Suppressor macrophage treated with lipopolysaccharide for 4 hours (primary cell): ENCODE measurements around the gene PXT1.
"Not testable (repeated sequence)": the region's sequence is repeated elsewhere in the genome, so short reads cannot be mapped to it uniquely, and the experiment has no call there.

Source experiments
- DNase-seq: peaks from one replicate; pipeline ENCODE4 v3.0.0-alpha.2; 2020

PXT1 gene

DNA sequence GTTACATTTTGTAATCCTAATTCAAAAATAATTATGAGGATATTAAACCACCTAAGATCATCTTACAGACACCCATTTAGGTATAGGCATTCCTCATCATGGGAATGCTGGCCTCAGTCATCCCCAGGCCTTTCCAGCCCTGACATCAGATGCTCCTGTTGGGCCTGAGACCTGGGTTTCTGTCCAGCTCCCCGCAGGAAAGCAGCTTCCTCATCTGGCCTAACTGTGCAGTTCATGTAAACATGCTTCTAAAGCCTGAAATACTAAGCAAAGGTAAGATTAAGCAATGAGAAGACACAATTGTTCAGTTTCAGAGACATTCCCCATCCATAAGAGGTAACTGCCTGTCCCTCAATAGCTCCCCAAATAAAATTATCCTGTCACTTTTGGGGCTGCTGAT, 74.2 kb downstream of the PXT1 start:
- no peak for DNase-seq

DNA sequence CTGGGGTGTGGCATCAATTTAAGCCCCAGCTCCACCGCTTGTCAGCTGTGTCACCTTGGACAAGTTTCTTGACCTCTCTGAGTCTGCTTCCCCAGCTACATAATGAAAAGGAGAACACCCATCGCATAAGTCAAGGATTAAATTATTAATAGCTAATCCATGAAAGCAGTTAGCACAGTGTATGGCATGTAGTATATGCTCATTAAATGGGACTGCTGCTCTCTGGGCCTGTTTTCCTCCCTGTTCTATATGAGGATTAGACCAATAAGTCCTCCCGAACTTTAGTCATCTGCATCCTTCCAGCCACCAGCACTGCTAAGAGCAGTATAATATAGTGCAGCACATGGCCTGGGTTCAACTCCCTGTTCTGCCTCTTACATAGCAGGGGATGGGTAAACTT, 74.9 kb downstream of the PXT1 start:
- no peak for DNase-seq

DNA sequence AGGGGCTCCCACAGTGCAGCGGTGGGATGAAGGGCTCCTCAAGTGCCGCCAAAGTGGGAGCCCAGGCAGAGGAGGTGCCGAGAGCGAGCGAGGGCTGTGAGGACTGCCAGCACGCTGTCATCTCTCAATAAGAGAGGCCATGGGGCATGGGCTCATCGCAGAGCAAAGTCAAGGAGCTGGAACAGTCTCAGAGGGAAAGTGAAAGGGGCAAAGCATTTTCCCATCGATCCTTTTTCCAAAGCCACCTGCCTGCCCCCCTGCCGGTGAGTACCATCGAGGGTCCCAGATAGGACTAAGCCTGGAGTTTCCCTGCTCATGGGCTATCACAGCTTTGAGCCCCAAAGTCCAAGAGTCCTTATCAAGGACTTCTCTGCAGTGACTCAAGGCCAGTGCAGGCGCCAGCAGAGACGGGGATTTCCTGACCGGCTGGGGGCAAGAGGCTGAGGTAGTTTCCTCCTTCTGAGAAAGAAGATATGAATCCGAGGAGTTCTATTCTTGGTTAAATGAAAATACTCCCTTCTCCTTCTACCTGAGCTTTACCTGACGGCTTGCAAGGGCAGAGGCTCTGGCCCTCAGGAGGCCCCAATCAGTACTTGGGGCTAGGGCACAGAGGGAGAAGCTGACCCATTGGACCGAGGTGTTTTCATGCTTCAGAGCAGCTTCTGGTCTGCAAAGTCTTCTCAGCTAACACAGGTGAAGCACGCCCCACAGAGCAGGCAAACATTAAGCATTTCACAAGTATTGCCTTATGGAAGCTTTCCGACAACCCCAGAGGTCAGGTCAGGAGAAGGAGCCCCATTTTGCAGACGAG, 77.8 kb downstream of the PXT1 start:
- peak; percentile 58 for DNase-seq

DNA sequence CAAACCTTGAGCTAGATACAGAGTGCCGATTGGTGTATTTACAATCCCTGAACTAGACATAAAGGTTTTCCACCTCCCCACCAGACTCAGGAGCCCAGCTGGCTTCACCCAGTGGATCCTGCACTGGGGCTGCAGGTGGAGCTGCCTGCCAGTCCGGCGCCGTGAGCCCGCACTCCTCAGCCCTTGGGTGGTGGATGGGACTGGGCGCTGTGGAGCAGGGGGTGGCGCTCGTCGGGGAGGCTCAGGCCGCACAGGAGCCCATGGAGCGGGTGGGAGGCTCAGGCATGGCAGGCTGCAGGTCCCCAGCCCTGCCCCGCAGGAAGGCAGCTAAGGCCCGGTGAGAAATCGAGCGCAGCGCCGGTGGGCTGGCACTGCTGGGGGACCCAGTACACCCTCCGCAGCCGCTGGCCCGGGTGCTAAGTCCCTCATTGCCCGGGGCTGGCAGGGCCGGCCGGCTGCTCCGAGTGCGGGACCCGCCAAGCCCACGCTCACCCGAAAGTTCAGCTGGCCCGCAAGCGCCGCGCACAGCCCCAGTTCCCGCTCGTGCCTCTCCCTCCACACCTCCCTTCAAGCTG, 78.5 kb downstream of the PXT1 start:
- DNase-seq, result not testable (repeated sequence)

DNA sequence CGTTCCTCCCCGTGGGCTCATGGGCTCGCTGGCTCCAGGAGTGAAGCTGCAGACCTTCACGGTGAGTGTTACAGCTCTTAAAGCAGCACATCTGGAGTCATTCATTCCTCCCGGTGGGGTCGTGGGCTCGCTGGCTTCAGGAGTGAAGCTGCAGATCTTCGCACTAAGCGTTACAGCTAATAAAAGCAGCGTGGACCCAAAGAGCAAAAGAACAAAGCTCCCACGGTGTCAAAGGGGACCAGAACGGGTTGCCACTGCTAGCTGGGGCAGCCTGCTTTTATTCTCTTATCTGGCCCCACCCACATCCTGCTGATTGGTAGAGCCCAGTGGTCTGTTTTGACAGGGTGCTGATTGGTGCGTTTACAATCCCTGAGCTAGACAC, 79.3 kb downstream of the PXT1 start:
- DNase-seq, result not testable (repeated sequence)

DNA sequence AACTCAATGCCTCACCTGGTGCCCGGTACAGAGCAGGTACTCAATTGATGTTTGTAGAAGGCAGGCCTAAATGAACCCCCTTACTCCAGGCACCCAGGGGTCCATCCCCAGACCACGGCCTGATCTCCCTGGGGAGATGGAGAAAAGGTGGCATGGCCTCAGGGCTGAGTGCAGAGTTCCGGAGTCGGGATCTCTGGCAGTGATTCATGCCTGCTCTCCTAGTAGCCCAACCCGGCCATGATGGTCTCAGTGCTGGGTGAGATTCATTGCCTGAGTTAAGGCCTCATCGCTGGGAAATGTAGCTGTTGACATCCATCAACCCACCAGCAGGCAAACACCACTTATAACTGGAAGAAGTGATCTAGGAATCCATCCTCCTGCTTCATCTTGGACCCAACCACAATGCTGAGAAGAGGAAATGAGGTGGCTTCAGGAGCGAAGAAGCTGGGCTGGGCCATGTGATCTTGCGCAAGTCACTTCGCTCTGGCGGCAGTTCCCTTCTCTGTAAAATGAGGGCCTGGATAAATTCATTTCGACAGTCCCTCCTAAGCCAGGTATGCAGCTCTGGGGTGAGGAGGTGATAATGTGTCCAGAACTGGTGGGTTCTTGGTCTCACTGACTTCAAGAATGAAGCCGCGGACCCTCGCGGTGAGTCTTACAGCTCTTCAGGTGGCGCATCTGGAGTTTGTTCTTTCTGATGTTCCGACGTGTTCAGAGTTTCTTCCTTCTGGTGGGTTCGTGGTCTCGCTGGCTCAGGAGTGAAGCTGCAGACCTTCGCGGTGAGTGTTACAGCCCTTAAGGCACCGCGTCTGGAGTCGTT, 79.9 kb downstream of the PXT1 start:
- peak; percentile 52 for DNase-seq

DNA sequence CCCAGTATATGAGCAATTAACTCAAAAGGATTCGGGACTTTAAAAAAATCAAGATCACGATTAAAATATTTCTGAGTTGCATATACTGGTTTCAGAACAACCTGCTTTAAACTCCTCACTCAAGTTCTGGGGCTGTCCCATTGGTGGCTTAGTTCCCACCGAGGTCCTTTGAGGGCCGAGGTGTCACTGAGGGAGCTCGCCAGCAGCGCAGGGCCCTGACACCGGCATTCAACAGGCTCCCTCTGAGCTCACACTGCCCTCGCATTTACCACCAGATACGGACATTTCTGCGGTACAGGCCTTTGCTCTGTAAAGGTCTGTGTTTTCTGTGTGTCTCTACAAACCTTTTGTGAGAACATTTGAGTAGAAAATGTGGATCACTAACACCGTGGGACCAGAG, 81.6 kb downstream of the PXT1 start:
- no peak for DNase-seq

DNA sequence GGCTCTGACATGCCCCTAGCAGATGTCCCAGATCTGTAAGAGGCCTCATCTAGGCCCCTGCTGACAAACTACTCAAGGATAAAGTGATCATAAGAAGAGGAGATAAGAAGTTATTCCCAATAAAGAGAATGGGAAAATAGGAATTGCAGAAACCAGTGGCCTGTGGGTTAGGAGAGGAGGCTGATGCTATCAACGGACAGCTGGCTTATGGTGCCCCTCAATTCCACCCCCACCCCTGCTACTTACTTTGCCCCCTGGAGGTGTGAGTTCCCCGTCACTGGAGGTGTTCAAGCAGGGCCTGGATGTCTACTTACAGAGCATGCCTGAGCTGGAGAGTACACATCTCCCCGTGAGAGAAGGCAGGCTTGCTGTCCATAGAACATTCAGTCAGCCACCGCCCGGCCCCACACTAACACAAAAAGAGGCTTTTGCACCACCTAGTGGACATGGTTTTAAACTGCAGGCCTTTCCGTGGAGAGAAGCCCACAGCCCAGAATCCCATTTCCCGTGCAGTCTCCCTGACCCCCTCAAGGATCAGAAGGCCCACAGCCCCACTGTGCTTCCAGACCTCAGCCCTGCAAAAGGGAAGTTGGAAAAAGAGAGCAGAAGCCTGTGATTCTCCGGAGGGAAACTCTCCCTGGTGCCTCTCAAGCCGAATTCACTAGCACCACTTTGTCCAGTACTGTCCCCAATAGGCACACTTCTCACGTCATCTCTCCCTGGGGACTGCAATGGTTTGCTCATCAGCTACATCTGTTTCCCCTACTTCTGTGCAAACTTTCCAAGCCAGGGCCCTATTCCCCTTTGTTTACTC, 82.2 kb downstream of the PXT1 start:
- peak; percentile 88 for DNase-seq

DNA sequence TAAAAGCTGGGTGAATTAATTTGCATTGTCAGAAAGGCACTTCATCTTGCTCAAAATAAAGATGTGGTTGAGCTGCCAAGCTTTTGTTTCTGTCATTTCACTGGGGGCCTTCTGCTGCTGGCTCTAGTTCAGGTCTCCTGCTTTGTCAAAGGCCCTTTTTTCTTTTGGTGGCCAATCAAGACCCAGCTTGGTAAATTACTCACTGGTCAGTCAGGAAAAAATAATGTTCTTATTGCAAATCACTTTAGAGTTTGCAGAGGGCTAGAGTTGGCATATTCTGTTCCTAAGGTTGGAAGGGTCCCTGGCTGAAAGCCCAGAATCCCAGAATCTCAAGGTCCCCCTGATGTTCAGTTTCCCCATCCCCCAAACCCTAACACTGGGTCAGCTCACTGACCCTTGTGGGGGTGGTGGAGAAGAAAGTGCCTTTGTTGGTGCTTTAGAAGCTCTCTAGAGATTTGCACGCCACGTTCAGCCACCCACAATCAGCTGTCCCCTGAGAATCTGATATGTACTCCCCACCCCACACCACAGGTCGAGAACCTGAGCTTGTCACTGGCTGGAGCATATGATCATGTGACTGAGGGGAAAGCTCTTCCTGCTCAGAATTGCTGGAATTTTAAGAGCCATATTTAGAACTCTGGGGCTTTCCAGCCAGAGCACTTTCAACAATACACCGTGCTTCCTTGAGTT, 84.3 kb downstream of the PXT1 start:
- no peak for DNase-seq

DNA sequence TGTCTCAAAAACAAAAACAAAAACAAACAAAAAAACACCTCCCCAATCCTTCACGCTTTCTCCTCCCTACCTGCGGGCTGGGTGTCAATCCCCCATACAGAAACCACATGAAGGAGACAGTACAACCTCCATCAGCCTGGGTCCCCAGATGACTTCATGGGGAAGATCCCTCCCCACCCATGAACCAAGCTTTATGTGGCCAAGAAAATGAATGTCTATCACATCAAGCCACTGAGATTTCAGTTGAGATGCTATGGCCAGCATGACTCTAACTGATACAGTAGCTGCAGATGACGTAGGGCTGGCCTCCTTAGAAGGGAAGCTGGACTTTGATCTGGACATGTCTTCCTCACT, 84.8 kb downstream of the PXT1 start:
- no peak for DNase-seq

DNA sequence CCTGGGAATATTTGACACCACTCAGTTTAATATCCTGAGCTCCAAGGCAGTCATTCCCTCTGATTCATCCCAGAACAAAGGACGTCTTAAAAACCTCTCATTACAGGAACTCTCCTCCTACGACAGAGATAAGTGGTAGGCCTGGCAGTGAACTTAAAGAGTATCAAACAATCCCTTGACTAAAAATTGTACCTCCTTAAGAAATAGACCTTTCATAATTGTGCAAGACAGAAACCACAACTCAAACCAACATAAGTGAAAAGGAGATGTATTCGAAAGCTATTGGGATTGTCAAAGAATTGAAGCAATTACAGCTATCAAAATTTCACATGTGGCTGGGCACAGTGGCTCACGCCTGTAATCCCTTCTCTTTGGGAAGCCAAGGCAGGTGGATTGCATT, 86.8 kb downstream of the PXT1 start:
- peak; percentile 36 for DNase-seq

DNA sequence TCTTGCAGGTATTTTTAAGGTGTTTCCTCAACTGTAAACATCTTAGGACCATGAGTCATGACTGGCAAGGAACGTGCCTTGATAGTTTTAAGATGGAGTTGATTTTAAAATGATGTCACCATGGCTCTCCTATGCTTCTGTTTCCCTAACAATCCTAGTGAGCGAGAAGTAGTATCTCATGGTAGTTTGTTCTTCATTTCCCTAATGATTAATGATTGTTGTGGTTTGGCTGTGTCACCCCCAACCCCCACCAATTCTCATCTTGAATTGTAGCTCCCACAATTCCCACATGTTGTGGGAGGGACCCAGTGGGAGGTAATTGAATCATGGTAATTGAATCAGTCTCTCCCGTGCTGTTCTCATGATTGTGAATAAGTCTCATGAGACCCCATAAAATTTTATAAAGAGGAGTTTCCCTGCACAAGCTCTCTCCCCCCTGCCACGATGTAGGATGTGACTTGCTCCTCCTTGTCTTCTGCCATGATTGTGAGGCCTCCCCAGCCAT, 89.2 kb downstream of the PXT1 start:
- DNase-seq, result peak; percentile 35

DNA sequence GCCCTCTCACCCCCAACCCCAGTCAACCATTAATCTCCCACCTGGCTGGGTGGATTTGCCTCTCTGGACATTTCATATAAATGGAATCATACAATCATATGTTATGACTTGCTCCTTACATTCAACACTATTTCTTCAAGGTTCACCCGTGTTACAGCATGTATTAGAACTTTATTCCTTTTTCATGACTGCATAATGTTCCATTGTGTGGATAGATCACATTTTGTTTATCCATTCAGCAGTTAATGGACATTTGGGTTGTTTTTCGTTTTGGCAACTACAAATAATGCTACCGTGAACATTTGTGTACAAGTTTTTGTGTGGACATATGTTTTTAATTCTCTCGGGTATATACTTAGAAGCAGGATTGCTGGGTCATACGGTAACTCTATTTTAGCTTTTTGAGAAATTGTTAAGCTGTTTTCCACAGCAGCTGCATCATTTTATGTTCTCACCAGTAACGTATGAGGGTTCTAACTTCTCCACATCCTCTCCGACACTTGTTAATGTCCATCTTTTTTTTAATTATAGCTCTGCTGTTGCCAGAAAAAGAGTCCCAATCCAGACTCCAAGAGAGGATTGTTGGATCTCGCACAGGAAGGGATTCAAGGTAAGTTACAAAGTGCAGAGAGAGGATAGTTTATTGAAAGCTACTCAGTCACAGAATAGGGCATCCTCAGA, 90.0 kb downstream of the PXT1 start:
- no peak for DNase-seq

DNA sequence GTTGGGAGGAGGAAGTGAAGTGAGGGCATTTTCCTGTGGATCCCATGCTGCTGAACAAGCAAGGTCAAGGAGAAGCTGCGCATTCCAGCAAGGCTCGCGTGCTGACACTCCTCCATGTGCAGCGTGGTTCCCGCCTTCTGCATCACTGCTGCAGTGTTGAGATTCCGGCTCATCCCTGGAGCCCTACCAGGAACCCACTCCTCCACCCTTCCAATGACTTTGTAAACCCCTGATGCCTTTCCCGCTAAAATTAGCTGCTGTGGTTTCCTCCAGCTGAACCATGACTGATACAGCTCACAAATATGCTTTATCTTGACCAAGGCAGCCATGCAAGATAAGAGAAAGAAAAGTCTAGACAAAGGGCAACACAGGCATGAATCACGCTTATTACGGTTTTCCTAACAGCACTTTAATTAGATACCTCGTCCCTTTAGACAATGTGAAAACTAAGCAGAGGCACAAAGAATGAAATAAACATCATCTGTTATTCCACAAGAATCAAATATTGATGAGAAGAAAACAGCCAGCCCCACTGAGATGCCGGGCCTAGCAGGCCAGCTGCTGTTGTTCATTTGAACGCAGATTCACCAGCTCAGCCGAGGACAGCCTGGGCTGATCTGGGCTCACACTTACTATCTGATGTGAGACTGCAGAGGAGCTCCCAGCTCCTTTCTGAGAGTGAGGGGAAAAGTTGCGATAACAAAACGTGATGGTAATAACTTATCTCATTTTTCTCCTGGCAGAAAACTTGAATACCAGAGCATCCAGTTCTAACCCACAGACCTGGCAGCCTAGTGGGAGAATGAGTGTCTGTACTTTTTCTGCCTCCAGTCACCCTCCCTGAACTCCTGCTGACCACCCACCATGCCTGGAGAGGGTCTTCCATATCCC, 91.7 kb downstream of the PXT1 start:
- DNase-seq, result no peak

DNA sequence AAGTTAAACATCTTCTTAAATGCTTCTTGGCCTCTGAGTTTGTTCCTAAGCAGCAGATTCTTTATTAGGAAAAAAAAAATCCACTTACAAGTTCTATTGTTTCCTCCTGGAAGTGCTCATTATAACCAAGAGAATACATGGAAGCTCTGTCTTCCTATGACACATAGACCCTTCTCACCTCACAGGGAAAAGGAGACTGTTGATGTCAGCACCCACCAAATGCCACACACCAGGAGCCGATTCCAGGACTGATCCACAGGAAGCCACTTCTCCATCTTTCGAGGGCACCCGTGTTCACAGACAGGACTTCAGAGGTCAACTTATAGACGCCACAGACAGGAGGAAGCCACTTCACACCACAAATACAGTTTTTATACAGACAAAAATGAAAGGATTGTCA, 92.6 kb downstream of the PXT1 start:
- no peak for DNase-seq

DNA sequence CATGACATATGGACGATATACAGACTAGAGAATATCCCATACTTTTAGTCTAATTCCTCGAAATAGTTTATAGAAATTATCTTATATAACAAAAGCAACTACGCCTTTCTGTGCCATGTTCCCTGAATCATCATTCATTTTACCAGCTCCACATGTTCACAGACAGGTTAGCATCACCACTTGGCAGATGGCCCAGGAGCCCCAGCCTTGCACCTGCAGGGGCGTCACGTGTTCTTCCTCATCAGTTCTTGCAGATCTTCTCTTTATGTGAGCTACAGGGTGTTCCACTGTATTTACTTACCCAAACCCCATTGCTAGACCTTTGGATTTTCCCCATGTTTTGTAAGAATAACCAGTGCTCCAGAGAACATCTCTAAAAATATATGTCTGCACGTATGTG, 93.4 kb downstream of the PXT1 start:
- DNase-seq, result no peak

DNA sequence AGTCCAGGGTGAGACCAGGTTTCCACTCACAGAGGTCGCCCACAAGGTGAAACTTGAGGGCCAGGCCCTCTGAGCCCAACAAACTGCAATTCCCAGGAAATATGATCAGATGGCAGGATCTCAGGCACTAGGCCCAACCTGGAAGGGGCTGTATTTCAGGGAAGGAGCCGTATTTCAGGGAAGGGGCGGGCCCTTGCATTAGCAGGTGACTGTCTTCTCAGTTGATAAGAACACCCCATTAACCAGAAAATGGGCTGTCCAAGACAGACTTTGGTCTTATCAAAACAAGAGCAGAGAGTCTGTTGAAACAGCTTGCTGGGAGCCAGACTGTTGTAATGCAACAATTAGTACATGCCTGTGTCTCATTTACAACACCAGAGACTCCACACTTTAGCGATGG, 95.0 kb downstream of the PXT1 start:
- DNase-seq, result no peak

DNA sequence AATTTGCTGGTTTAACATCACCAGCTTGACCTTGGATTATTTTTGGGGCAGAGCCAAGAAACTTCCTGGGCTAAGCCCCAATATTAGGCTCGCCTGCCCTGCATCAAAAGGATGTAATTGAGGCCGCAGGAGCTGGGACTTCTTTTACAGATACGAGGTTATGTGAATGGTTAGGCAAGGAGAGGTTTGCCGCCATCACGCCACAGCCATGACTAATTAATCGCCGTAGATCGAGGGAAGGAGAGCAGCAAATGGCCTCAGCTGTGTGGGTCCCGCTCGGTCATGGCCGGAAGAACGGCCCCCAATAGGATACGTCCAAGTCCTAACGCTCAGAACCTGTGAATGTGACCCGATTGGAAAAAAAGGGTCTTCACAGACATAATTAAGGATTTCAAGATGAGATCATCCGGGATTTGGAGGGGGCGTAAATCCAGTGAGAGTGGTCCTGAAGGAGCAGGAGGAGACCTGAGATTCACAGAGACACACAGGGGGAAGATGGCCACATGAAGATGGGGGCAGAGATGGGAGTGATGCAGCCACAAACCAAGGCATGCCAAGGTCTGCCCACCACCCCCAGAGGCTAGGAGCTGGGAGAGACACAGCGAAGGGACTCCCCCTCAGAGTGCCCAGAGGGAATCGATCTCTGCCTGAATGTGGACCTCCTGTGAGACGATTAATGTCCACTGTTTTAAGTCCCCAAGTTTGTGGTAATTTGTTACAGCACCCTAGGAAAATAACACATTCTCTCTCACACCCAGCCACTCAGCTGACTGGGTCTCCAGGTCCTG, 96.0 kb downstream of the PXT1 start:
- DNase-seq, result no peak

DNA sequence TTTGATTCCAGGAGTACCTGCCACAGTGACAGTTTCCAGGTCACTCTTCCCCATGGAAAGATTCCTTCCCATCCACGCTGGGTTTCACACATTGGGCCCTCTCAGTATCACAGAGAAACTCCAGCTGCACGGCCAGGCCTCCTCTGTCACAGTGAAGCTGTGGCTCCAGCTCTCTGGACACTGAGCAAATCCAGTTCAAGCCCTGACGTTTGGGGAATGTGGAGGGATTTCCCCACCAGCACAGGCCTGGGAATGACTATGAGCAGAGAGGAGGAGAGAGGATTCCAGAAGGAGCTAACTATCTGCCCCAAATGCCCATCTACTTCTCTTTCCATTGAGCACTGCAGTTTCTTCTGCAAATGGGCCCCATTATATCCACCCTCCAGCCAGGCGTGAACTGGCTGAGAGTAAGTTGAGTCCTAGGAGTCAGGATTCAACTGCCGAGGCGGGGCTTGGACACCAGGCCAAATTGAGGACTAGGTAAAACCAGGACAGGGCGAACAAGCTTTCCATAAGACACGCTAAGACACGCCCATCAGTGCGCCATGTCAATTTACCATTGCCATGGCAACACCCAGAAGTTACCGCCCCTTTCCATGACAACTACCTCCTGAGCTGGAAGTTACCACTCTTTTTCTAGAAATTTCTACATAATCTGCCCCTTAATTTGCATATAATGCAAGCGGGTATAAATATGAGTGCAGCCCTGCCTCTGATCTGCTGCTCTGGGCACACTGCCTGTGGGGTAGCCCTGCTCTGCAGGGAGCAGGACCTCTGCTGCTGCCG, 96.8 kb downstream of the PXT1 start:
- DNase-seq, result no peak
